ENCODE results near the gene SNAPC2. TPM values are rescaled to one million over a fixed set of nuclear protein-coding genes. Genes with fewer than 3 reads are reported as not detected.

SNAPC2 gene
- total and polyA plus RNA-seq, 2 of the 13 experiments (the other 11 are each of a cell fraction or from before 2014, with no cell fraction given): 10.2 to 12.7 TPM

DNA sequence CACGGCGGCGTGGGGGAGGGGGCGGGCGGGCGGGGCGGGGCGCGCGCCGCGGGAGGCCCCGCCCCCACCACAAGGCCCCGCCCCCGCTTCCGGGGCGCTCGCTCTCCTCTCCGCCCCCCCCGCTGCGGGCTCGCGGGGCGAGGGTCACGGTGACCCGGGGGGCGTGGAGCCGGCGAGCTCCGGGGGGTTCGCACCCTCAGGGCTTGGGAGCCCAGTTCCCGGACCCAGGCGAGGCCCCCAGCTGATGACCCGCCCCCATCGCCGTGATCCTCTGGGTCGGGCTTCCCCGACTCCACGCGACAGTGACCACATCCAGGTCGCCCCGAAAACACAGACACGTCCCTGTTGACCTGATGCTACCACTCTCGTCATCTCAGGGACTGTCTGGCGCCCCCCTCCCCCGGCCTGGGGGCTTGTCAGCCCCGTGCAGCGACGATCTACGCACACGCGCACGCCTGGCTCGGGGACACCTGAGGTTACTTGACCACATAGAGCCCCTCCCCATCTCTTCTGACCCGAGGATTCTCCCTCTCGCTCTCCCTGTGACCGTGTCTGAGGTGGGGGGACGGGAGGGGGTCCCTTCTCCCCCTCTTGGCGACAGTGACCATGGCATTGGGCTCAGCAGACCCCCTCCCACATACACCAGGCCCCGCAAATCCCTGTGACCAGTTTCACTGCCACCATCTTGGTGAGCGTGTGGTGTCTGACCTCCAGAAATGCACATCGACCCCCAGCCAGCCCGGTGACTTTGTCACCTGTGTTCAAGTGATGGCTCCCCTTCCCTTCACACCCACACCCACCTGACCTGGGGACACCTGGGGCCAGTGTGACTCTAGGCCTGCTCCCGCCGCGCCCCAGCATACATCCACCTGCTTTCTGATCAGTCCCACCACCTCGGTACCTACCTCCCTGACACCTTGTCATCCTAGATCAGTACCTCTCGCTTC lies 15.8 kb upstream of the SNAPC2 start (continued):
- TF ChIP-seq, protein P1, sequence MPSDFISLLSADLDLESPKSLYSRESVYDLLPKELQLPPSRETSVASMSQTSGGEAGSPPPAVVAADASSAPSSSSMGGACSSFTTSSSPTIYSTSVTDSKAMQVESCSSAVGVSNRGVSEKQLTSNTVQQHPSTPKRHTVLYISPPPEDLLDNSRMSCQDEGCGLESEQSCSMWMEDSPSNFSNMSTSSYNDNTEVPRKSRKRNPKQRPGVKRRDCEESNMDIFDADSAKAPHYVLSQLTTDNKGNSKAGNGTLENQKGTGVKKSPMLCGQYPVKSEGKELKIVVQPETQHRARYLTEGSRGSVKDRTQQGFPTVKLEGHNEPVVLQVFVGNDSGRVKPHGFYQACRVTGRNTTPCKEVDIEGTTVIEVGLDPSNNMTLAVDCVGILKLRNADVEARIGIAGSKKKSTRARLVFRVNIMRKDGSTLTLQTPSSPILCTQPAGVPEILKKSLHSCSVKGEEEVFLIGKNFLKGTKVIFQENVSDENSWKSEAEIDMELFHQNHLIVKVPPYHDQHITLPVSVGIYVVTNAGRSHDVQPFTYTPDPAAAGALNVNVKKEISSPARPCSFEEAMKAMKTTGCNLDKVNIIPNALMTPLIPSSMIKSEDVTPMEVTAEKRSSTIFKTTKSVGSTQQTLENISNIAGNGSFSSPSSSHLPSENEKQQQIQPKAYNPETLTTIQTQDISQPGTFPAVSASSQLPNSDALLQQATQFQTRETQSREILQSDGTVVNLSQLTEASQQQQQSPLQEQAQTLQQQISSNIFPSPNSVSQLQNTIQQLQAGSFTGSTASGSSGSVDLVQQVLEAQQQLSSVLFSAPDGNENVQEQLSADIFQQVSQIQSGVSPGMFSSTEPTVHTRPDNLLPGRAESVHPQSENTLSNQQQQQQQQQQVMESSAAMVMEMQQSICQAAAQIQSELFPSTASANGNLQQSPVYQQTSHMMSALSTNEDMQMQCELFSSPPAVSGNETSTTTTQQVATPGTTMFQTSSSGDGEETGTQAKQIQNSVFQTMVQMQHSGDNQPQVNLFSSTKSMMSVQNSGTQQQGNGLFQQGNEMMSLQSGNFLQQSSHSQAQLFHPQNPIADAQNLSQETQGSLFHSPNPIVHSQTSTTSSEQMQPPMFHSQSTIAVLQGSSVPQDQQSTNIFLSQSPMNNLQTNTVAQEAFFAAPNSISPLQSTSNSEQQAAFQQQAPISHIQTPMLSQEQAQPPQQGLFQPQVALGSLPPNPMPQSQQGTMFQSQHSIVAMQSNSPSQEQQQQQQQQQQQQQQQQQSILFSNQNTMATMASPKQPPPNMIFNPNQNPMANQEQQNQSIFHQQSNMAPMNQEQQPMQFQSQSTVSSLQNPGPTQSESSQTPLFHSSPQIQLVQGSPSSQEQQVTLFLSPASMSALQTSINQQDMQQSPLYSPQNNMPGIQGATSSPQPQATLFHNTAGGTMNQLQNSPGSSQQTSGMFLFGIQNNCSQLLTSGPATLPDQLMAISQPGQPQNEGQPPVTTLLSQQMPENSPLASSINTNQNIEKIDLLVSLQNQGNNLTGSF (CRISPR knock-in tag; IDR thresholded peaks at IDR 0.05): no peak
- TF ChIP-seq TCF12 (IDR thresholded peaks at IDR 0.05): no peak
- TF ChIP-seq TCF12 (CRISPR knock-in tag; IDR thresholded peaks at IDR 0.05): peak; percentile 57; the same call in 1 of the 2 replicates
- TF ChIP-seq, protein P2, sequence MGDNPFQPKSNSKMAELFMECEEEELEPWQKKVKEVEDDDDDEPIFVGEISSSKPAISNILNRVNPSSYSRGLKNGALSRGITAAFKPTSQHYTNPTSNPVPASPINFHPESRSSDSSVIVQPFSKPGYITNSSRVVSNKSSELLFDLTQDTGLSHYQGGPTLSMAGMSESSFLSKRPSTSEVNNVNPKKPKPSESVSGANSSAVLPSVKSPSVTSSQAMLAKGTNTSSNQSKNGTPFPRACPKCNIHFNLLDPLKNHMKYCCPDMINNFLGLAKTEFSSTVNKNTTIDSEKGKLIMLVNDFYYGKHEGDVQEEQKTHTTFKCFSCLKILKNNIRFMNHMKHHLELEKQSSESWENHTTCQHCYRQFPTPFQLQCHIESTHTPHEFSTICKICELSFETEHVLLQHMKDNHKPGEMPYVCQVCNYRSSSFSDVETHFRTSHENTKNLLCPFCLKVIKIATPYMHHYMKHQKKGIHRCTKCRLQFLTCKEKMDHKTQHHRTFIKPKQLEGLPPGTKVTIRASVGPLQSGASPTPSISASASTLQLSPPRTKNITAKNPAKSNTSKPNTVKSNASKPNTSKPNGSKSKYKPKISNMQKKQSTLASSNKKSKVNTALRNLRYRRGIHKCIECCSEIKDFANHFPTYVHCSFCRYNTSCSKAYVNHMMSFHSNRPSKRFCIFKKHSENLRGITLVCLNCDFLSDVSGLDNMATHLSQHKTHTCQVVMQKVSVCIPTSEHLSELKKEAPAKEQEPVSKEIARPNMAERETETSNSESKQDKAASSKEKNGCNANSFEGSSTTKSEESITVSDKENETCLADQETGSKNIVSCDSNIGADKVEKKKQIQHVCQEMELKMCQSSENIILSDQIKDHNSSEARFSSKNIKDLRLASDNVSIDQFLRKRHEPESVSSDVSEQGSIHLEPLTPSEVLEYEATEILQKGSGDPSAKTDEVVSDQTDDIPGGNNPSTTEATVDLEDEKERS (CRISPR knock-in tag; IDR thresholded peaks at IDR 0.05): no peak
- TF ChIP-seq HOXA5 (CRISPR knock-in tag; IDR thresholded peaks at IDR 0.05): no peak; the same call in 1 of the 2 replicates
- TF ChIP-seq, protein P3, sequence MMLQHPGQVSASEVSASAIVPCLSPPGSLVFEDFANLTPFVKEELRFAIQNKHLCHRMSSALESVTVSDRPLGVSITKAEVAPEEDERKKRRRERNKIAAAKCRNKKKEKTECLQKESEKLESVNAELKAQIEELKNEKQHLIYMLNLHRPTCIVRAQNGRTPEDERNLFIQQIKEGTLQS (CRISPR knock-in tag; IDR thresholded peaks at IDR 0.05): no peak
- TF ChIP-seq, protein P4, sequence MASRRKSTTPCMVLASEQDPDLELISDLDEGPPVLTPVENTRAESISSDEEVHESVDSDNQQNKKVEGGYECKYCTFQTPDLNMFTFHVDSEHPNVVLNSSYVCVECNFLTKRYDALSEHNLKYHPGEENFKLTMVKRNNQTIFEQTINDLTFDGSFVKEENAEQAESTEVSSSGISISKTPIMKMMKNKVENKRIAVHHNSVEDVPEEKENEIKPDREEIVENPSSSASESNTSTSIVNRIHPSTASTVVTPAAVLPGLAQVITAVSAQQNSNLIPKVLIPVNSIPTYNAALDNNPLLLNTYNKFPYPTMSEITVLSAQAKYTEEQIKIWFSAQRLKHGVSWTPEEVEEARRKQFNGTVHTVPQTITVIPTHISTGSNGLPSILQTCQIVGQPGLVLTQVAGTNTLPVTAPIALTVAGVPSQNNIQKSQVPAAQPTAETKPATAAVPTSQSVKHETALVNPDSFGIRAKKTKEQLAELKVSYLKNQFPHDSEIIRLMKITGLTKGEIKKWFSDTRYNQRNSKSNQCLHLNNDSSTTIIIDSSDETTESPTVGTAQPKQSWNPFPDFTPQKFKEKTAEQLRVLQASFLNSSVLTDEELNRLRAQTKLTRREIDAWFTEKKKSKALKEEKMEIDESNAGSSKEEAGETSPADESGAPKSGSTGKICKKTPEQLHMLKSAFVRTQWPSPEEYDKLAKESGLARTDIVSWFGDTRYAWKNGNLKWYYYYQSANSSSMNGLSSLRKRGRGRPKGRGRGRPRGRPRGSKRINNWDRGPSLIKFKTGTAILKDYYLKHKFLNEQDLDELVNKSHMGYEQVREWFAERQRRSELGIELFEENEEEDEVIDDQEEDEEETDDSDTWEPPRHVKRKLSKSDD (CRISPR knock-in tag; IDR thresholded peaks at IDR 0.05; ENCODE audit: low read depth): no peak
- no peak for TF ChIP-seq ELF3 (CRISPR knock-in tag; IDR thresholded peaks at IDR 0.05)
- TF ChIP-seq, protein P5, sequence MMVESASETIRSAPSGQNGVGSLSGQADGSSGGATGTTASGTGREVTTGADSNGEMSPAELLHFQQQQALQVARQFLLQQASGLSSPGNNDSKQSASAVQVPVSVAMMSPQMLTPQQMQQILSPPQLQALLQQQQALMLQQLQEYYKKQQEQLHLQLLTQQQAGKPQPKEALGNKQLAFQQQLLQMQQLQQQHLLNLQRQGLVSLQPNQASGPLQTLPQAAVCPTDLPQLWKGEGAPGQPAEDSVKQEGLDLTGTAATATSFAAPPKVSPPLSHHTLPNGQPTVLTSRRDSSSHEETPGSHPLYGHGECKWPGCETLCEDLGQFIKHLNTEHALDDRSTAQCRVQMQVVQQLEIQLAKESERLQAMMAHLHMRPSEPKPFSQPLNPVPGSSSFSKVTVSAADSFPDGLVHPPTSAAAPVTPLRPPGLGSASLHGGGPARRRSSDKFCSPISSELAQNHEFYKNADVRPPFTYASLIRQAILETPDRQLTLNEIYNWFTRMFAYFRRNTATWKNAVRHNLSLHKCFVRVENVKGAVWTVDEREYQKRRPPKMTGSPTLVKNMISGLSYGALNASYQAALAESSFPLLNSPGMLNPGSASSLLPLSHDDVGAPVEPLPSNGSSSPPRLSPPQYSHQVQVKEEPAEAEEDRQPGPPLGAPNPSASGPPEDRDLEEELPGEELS (CRISPR knock-in tag; IDR thresholded peaks at IDR 0.05): no peak
- TF ChIP-seq MXI1 (IDR thresholded peaks at IDR 0.05; ENCODE audit: borderline replicate concordance, low read depth, low read length): peak; percentile 44; the same call in 1 of the 3 replicates
- no peak for TF ChIP-seq ZBTB1 (CRISPR knock-in tag; IDR thresholded peaks at IDR 0.05; ENCODE audit: borderline replicate concordance)
- no peak for TF ChIP-seq ZNF530 (CRISPR knock-in tag; IDR thresholded peaks at IDR 0.05; ENCODE audit: low read depth)
- TF ChIP-seq NR2C2 (CRISPR knock-in tag; IDR thresholded peaks at IDR 0.05; ENCODE audit: borderline replicate concordance): no peak
- TF ChIP-seq ZKSCAN5 (CRISPR knock-in tag; IDR thresholded peaks at IDR 0.05): no peak
